Vagina (tissue), 2 donors: ENCODE data around the gene RAB3IP.

ENCODE experiments used
- POLR2A ChIP-seq, 2 donors: fragments of 450-650 bp; IDR thresholded peaks; one replicate each; pipeline ENCODE4 v1.6.1; 2017; ENCODE audit warnings: antibody characterized with exemption in 2 of 2, mild to moderate bottlenecking in 2 of 2, moderate library complexity in 2 of 2
- POLR2AphosphoS5 ChIP-seq, 2 donors: sonication (generic); formaldehyde crosslinking; IDR thresholded peaks; one replicate each; pipeline ENCODE4 v1.9.0; 2017; ENCODE audit warnings: antibody characterized with exemption in 2 of 2, mild to moderate bottlenecking in 2 of 2, low read depth in 1 of 2; ENCODE audit not compliant: insufficient read depth in 1 of 2
- TF ChIP-seq, protein P1 (sequence below), 3 experiments: fragments of 450-650 bp in 2 of 3; fragments of 200-600 bp in 1 of 3; sonication (generic) in 1 of 3; IDR thresholded peaks; one replicate each; pipeline ENCODE4 v1.5.1; 2017 to 2019; ENCODE audit warnings: antibody characterized with exemption in 3 of 3, mild to moderate bottlenecking in 2 of 3, moderate library complexity in 2 of 3

DNA sequence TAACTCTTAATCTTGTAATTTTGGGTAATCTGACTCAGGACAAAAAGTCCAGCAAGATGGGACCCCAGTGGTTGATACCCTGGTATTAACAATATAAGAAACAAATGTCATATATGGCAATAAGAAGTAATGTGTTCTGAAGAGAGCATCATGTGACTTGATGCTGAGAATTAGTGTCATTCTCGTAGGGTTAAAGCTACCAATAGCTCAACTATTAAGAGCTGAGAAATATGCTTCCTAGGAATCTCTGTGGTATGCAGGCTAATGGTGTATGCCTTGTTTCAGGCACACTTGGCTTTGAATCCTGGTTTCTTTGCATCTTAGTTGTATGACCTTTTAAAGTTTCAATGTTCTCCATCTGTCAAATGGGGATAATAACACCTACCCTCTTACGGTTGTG, 95.5 kb downstream of the RAB3IP start:
- TF ChIP-seq, protein P1, sequence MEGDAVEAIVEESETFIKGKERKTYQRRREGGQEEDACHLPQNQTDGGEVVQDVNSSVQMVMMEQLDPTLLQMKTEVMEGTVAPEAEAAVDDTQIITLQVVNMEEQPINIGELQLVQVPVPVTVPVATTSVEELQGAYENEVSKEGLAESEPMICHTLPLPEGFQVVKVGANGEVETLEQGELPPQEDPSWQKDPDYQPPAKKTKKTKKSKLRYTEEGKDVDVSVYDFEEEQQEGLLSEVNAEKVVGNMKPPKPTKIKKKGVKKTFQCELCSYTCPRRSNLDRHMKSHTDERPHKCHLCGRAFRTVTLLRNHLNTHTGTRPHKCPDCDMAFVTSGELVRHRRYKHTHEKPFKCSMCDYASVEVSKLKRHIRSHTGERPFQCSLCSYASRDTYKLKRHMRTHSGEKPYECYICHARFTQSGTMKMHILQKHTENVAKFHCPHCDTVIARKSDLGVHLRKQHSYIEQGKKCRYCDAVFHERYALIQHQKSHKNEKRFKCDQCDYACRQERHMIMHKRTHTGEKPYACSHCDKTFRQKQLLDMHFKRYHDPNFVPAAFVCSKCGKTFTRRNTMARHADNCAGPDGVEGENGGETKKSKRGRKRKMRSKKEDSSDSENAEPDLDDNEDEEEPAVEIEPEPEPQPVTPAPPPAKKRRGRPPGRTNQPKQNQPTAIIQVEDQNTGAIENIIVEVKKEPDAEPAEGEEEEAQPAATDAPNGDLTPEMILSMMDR (IDR thresholded peaks at IDR 0.05), result no peak
- TF ChIP-seq POLR2A (IDR thresholded peaks at IDR 0.05) (no peak), POLR2AphosphoS5 (IDR thresholded peaks at IDR 0.05; ENCODE audit: insufficient read depth in 1 of 2, low read depth in 1 of 2) (no peak)
